Measurements from ENCODE around the gene TRPM3. TPM values are rescaled to one million over a fixed set of nuclear protein-coding genes. Genes with fewer than 3 reads are reported as not detected.

The TRPM3 gene
- total RNA-seq, 2 experiments from 2014 or later: not detected

DNA sequence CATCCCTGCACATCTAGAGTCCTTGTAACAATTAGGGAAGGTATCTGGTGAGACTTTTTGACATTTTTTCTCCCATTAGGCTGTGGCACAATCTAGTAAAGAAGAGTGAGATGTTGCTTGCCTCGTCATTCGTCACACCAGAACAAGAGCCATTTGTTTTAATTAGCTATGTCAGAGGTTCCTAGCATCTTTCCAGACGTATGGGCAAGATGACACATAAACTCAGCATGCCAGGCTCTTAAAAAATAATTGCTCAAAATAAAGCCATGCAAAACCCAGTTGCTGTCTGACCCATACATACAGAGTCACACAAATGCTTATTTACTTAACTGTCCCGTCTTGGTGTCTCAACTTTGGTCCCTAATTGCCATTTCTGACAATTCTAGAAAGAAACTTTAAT lies 125.9 kb downstream of the TRPM3 start:
- no peaks in the 10 kb centered on the region for H3K9me3 ChIP-seq (ENCODE audit: control insufficient read depth in 1 of 2, insufficient read depth in 1 of 2, low read length in 2 of 2)
- Mint-ChIP-seq H3K9me3 (no peaks in the 10 kb centered on the region), H3K27ac (no peak overlapping the region), H3K4me3 (no peak overlapping the region), H3K4me1 (ENCODE audit: low read depth) (no peaks in the 10 kb centered on the region), H3K36me3 (ENCODE audit: low read depth) (no peaks in the 10 kb centered on the region), H3K27me3 (no peaks in the 10 kb centered on the region)
- H3K36me3 ChIP-seq (ENCODE audit: insufficient read depth, low read length): no peaks in the 10 kb centered on the region
- intact Hi-C loops (cut with DNase I, micrococcal nuclease): no loop called here
- CTCF ChIA-PET: no interaction called here
- no peaks in the 10 kb centered on the region for H3K27me3 ChIP-seq (ENCODE audit: control insufficient read depth in 1 of 2, insufficient read depth in 2 of 2, low read length in 2 of 2)
- ATAC-seq (ENCODE audit: poor library complexity) (no peak), DNase-seq (no peak)
- TF ChIP-seq, protein P1, sequence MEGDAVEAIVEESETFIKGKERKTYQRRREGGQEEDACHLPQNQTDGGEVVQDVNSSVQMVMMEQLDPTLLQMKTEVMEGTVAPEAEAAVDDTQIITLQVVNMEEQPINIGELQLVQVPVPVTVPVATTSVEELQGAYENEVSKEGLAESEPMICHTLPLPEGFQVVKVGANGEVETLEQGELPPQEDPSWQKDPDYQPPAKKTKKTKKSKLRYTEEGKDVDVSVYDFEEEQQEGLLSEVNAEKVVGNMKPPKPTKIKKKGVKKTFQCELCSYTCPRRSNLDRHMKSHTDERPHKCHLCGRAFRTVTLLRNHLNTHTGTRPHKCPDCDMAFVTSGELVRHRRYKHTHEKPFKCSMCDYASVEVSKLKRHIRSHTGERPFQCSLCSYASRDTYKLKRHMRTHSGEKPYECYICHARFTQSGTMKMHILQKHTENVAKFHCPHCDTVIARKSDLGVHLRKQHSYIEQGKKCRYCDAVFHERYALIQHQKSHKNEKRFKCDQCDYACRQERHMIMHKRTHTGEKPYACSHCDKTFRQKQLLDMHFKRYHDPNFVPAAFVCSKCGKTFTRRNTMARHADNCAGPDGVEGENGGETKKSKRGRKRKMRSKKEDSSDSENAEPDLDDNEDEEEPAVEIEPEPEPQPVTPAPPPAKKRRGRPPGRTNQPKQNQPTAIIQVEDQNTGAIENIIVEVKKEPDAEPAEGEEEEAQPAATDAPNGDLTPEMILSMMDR (IDR thresholded peaks at IDR 0.05): no peak
- H3K27ac ChIP-seq (ENCODE audit: low read depth in 1 of 2, low read length in 2 of 2): no peak overlapping the region
- POLR2A ChIA-PET: no interaction called here
- no peak overlapping the region for H3K4me3 ChIP-seq (ENCODE audit: low read length)
- H3K4me1 ChIP-seq (ENCODE audit: insufficient read depth, low read length): no peaks in the 10 kb centered on the region

- Mint-ChIP-seq H3K36me3 (ENCODE audit: low read depth) (no peaks in the 10 kb centered on the region), H3K27me3 (no peaks in the 10 kb centered on the region), H3K27ac (no peak overlapping the region), H3K4me1 (ENCODE audit: low read depth) (no peaks in the 10 kb centered on the region), H3K4me3 (no peak overlapping the region), H3K9me3 (no peaks in the 10 kb centered on the region)
- H3K36me3 ChIP-seq (ENCODE audit: insufficient read depth, low read length): no peaks in the 10 kb centered on the region
- ChIA-PET POLR2A (no interaction called here), CTCF (no interaction called here)
- intact Hi-C loops (cut with DNase I, micrococcal nuclease): no loop called here
- no peak overlapping the region for H3K4me3 ChIP-seq (ENCODE audit: low read length)
- no peak overlapping the region for H3K27ac ChIP-seq (ENCODE audit: low read depth in 1 of 2, low read length in 2 of 2)
- no peaks in the 10 kb centered on the region for H3K9me3 ChIP-seq (ENCODE audit: control insufficient read depth in 1 of 2, insufficient read depth in 1 of 2, low read length in 2 of 2)
- ATAC-seq (ENCODE audit: poor library complexity) (no peak), DNase-seq (no peak)
- no peaks in the 10 kb centered on the region for H3K4me1 ChIP-seq (ENCODE audit: insufficient read depth, low read length)
- TF ChIP-seq, protein P1 (IDR thresholded peaks at IDR 0.05): no peak
- no peaks in the 10 kb centered on the region for H3K27me3 ChIP-seq (ENCODE audit: control insufficient read depth in 1 of 2, insufficient read depth in 2 of 2, low read length in 2 of 2)
Observed at GRCh38 chr9:70994582-70994981, 126.8 kb downstream of the TRPM3 start.

- intact Hi-C loops (cut with DNase I, micrococcal nuclease): no loop called here
- Mint-ChIP-seq H3K27ac (no peak overlapping the region), H3K36me3 (ENCODE audit: low read depth) (no peaks in the 10 kb centered on the region), H3K9me3 (peaks cover 3% of the 10 kb centered on the region), H3K4me3 (no peak overlapping the region), H3K27me3 (no peaks in the 10 kb centered on the region), H3K4me1 (ENCODE audit: low read depth) (no peaks in the 10 kb centered on the region)
- POLR2A ChIA-PET: no interaction called here
- CTCF ChIA-PET: no interaction called here
- Histone ChIP-seq H3K9me3 (ENCODE audit: control insufficient read depth in 1 of 2, insufficient read depth in 1 of 2, low read length in 2 of 2) (no peaks in the 10 kb centered on the region), H3K27me3 (ENCODE audit: control insufficient read depth in 1 of 2, insufficient read depth in 2 of 2, low read length in 2 of 2) (no peaks in the 10 kb centered on the region), H3K36me3 (ENCODE audit: insufficient read depth, low read length) (no peaks in the 10 kb centered on the region), H3K27ac (ENCODE audit: low read depth in 1 of 2, low read length in 2 of 2) (no peak overlapping the region), H3K4me3 (ENCODE audit: low read length) (no peak overlapping the region), H3K4me1 (ENCODE audit: insufficient read depth, low read length) (no peaks in the 10 kb centered on the region)
- TF ChIP-seq, protein P1 (IDR thresholded peaks at IDR 0.05): no peak
- ATAC-seq (ENCODE audit: poor library complexity): no peak
- no peak for DNase-seq
Observed at GRCh38 chr9:70988551-70988950, 132.9 kb downstream of the TRPM3 start.

Data from CD4-positive, alpha-beta T cell (primary cell).